Spleen (tissue), 7 donors: Measurements from ENCODE around the gene SPAAR.

Experiments
- POLR2A ChIP-seq, 3 donors: fragments of 450-650 bp; IDR thresholded peaks; one replicate each; pipeline ENCODE4 v1.5.1; 2017; ENCODE audit warnings: antibody characterized with exemption in 3 of 3, mild to moderate bottlenecking in 1 of 3
- TF ChIP-seq, protein P1 (sequence below), 11 experiments: fragments of 200-600 bp in 7 of 11; fragments of 450-650 bp in 4 of 11; sonication (generic) in 4 of 11; IDR thresholded peaks in 8 of 11; conservative IDR thresholded peaks in 3 of 11; 1 replicate in 7 of 11; 2 replicates in 4 of 11; pipeline versions ENCODE4 v1.4.0 to v1.8.0; 2016 to 2021; ENCODE audit warnings: antibody characterized with exemption in 11 of 11, inconsistent platforms in 4 of 11, mild to moderate bottlenecking in 1 of 11
- donor health status: DM: no; HTN: no; CAD: no; lungs with moderate emphysema.
- donor health status: DM: no; HTN: no; CAD: no.
- donor health status: DM: no; HTN: no; CAD: no.

DNA sequence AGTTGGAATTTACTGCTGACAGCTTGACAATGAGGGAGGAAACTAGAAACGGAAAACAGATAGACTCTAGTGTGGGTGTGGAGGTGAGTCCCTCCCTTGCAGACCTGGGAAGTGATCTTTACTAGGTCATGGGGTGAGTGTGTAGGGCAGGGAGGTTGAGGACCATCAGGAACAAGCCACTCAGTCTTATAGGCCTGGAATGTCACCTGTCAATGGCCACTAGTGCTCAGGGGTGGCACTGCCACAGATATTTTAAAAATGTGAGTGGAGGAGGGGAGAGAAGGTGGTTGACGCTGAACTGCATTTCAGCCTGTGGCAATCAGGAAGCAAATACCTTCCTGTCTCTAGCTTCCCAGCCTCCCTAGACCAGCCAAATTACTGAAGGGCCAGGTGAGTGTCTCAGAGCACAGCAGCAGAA lies 39.6 kb downstream of the SPAAR start:
- TF ChIP-seq, protein P1, sequence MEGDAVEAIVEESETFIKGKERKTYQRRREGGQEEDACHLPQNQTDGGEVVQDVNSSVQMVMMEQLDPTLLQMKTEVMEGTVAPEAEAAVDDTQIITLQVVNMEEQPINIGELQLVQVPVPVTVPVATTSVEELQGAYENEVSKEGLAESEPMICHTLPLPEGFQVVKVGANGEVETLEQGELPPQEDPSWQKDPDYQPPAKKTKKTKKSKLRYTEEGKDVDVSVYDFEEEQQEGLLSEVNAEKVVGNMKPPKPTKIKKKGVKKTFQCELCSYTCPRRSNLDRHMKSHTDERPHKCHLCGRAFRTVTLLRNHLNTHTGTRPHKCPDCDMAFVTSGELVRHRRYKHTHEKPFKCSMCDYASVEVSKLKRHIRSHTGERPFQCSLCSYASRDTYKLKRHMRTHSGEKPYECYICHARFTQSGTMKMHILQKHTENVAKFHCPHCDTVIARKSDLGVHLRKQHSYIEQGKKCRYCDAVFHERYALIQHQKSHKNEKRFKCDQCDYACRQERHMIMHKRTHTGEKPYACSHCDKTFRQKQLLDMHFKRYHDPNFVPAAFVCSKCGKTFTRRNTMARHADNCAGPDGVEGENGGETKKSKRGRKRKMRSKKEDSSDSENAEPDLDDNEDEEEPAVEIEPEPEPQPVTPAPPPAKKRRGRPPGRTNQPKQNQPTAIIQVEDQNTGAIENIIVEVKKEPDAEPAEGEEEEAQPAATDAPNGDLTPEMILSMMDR (IDR thresholded peaks at IDR 0.05 in 8 of 11, conservative IDR thresholded peaks at IDR 0.05 in 3 of 11): no peak
- no peak for TF ChIP-seq POLR2A (IDR thresholded peaks at IDR 0.05)
